Measurements from ENCODE around the gene UTP20.
A peak's percentile ranks its signal among the peaks of the same experiment; 100 is the strongest.
"Not testable (repeated sequence)": the region's sequence is repeated elsewhere in the genome, so short reads cannot be mapped to it uniquely, and the experiment has no call there.

Gene UTP20

DNA sequence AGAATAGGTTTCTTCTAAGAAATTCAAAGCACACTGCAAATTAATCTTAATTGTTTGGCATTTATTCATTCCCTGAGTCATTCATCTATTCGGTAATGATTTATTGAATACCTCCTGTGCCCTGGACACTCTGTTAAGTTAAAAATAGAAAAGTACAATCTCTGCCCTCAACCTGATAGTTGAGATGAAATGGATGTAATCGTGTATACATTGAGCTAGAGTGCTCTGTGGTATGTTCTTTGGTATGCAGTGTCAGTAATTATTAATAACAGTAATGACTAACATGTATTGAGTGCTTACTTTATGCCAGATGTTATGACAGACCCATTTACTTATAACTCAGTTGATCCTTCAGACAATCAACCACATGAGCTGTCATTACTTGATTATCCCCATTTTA, 47.6 kb downstream of the UTP20 start:
- DNase-seq (ENCODE audit: low spot score), result no peak

DNA sequence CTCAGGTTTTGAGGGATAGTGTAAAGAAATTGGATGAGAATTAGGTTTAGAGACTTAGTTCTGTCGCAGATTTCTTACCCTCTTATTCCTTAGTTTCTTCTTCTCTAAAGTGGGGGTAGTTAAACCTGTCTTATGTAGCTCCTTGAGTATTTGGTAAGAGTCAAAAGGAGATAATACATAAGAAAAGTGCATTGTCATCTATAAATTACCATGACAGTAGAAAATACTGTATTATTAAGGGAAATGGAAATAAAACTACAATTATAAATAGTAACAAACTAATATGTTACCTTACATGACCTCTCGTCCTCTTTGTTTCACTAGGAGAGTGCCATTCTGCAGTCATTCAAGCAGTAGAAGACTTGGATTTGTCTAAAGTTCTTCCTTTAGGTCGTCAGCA, 49.0 kb downstream of the UTP20 start:
- no peak for DNase-seq (ENCODE audit: low spot score)

DNA sequence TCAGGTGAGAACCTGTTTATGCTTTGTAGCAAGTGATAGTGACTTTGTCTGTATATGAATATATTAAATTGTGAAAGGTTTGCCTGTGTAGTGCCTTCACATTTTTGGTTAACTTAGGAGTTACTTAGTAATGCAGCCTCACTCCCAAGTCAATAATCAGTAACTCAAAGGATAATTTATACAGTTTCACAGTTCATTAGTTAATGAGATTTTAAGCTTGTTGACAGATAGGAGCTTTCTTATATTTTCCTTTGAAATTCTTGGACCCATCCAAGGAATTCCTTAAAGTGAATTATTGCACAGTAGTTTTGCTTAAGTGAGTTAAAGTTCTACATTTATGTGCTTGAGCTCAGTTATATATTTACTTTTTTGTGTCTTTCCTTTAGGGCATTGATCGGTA, 50.7 kb downstream of the UTP20 start:
- no peak for DNase-seq (ENCODE audit: low spot score)

DNA sequence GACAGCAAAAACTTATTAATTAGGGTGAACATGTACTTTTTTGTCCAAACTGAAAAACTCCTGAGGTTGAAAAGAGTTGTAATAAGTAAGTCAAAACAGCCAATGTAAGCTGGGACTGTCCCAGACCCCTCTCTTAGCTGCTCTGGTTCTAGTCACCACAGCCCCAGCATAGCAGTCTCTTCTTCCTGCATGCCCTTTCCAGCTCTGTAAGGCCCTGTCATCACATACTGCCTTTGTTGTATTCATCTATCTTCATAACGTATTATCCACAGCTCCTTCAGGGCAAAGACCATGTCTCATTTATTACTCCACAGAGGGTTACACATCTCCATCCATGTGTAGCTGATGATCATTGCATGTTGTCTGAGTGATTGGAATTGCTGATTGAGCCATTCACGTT, 56.5 kb downstream of the UTP20 start:
- DNase-seq (ENCODE audit: low spot score), result no peak

DNA sequence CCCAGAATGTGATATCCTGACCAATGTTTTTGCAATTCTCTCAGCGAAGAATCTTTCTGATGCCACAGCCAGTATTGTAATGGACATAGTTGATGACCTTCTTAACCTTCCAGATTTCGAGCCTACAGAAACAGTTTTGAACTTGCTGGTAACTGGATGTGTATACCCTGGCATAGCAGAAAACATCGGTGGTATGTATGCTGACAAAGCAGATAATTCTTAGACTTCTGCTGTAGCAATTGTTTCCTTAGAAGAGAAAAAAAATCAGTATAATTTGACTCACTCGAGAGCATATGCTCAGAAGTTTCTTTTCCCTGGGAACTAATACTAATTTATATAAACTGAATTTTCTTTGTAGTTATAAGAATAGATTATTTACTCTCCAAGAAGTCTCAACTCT, 58.2 kb downstream of the UTP20 start:
- no peak for DNase-seq (ENCODE audit: low spot score)

DNA sequence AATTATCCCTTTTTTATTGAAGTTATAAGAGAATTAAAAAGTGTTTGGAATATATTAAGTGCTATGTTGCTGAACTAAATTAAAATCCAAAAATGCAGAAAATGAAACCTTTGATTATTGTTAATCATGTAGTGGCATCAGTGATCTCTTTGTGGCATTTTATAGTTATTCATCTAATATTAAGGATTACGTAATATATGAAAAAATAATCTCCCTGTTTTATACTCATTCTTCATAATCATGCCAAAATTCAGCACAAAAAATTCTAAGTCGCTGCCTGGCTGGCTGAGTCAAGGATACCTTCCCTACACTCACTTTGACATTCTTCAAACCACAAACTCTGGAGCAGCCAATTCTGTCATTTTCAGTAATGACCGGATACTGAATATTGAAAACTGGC, 64.0 kb downstream of the UTP20 start:
- no peak for DNase-seq (ENCODE audit: low spot score)

DNA sequence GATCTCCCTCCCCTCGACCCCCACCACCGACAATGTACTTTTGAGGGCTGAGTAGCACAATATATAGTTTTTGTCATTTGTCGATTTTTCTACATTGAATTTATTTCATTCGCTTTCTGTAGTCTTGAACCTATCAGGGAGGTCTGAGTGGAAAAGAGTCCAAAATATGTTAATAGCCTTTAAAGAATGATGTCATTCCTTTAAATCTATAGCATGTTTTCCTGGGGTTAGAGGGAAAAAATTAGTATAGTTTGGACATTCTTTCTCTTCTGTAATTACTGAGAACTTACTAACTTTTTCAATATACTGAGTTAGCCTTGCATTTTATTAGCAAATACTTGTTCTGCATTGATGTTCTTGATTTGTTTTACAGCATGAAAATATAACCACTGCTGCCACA, 71.8 kb downstream of the UTP20 start:
- DNase-seq (ENCODE audit: low spot score), result no peak

DNA sequence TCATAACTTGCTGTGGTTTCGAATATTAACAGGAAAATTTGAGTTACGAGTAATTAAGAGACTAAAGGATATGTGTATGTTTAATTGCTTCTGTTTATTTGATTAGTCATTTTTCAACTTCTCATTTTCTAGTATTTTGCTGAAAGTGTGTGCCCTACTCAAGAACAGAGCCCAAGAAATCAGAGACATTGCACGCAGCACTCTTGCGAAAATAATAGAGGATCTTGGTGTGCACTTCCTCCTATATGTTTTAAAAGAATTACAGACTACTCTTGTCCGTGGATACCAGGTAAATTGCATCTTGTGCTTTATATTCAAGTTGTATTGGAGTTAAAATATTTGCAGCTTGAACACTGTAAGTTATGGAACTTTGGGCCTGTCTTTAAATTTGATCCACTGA, 76.9 kb downstream of the UTP20 start:
- DNase-seq (ENCODE audit: low spot score), result no peak

DNA sequence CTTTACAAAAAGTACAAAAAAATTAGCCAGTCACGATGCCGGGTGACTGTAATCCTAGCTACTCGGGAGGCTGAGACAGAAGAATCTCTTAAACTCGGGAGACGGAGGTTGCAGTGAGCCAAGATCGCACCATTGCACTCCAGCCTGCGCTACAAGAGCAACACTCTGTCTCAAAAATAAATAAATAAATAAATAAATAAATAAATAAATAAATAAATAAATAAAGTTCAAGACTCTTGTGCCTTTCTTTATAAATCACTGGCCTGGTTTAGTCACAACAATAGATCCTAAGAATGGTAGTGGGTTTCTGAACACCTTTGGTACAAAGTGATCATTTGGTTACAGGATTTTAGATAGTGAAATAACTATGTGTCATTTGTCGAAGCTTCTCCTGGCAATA, 81.5 kb downstream of the UTP20 start:
- no peak for DNase-seq (ENCODE audit: low spot score)

DNA sequence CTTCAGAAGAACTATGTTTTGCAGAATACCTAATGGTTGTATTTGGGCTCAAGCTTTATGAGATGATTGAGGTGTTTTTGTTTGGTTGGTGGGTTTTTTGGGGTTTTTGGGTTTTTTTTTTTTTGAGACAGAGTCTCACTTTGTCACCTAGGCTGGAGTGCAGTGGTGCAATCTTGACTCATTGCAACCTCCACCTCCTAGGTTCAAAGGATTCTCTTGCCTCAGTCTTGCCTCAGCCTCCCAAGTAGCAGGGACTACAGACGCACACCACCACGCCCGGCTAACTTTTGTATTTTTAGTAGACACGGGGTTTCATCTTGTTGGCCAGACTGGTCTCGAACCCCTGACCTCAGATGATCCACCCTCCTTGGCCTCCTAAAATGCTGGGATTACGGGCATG, 88.1 kb downstream of the UTP20 start:
- DNase-seq (ENCODE audit: low spot score), result no peak

DNA sequence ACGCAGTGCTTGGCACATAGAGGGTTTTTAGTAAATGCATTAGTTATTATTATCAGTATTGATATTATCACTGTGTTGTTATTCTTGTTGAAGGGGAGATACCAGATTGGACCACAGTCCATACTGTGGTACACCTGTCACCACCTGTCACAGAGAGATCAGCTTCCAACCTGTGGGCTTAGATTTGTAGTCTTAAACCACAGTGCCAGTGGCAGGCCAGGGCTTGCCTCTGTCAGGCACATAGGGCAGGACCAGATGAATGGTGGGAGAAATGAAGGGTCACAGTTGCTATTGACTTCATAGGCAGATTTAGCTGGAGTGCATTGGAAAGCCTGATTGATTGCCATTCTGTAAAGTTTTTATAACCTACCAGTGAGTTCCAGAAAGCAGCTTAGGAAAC, 92.5 kb downstream of the UTP20 start:
- DNase-seq (ENCODE audit: low spot score), result no peak

DNA sequence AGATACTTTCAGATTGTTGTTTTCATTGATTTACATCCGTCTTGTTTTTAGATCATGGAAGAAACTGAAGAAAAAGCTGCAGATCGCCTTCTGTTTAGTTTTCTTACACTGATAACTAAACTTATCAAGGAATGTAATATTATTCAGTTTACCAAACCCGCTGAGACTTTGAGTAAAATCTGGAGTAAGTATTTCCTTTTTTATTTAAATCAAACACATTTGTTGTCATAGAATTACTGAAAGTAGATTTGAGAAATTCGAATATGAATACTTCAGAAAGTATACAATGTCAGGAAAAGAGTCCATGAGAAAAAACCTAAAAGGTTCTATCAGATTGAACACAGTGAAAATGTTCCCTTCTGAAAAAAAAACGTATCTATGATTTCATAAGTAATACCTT, 95.7 kb downstream of the UTP20 start:
- no peak for DNase-seq (ENCODE audit: low spot score)

DNA sequence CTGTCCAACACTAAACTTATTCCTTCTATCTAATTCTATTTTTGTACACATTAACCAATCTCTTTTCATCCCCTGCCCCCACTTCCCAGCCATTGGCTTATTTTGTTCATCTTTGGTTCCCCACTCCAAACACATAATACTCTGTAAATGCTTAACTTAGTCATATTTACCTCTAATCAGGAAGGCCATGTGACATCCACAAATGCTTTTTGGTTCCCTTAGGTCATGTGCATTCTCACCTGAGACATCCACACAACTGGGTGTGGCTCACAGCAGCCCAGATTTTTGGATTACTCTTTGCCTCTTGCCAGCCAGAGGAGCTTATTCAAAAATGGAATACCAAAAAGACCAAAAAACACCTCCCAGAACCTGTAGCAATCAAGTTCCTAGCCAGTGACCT, 99.2 kb downstream of the UTP20 start:
- no peak for DNase-seq (ENCODE audit: low spot score)

DNA sequence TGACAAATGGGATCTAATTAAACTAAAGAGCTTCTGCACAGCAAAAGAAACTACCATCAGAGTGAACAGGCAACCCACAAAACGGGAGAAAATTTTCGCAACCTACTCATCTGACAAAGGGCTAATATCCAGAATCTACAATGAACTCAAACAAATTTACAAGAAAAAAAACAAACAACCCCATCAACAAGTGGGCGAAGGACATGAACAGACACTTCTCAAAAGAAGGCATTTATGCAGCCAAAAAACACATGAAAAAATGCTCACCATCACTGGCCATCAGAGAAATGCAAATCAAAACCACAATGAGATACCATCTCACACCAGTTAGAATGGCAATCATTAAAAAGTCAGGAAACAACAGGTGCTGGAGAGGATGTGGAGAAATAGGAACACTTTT, 111.3 kb downstream of the UTP20 start:
- not testable (repeated sequence) for DNase-seq (ENCODE audit: low spot score)

DNA sequence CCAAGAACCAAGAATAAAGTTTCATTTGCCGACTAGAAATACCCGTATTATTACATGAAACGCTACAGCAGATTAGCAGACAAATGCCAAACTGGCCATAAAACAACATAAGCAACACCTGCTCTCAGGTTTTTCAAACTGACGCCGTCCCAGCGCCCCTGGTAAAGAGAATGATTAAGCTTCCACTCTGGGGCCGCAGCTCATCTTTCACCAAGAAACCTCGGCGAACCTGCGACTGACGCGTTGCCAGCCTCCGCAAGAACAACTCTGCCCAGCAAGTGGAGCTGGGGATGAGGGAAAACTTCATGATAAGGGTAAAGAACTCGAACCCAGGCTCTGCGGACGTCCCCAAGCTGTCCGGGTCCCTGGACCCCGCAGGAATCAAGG, 127.1 kb downstream of the UTP20 start:
- no peak for DNase-seq (ENCODE audit: low spot score)

DNA sequence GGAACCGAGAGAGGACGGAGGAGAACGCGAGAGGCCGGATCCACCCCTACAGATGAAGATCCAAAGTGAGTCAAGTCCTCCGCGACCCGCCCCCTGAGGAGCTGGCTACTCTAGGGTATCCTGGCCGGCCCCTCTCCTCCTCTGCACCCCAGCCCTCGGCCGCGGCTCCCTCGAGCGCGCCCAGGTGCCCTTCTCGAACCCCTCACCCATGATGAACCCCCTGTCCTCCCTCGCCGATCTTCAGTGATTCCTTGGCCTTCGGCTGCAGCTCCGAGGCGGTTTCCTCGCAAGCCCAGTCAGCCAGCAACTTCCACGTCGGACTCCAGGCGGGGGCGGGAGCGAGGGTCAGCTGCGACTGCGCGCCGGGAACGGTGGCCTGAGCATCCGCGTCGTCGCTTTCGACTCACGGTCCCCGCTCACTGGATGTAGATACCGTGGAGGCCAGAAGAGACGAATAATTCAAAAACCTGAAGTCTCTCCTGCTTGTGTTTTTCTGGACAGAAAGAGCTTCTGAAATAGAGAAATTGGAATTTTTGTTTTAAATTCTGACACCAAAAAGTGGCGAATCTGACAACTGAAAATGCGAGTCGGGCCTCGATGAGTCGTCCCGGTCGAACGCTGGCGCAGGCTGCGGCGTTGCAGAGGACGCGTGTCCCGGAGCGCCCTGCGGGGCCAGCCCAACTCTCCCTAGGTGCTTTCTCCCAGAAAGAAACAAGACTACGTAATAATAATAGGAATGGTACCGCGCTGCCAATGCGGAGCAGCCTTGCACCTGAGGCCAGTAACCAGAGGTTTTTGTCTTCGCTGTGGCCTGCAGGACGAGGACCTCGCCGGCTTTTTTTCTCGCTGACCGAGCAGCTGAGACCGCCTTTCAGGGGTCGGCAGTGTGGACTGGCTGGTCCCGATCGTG, 127.8 kb downstream of the UTP20 start, which contains the start of gene ARL1:
TSS of gene ARL1 (minus strand) at position 337 of the 910 bp plus-strand sequence. CDS start at position 210, 127 bp downstream.
- peak; percentile 82 for DNase-seq (ENCODE audit: low spot score)

DNA sequence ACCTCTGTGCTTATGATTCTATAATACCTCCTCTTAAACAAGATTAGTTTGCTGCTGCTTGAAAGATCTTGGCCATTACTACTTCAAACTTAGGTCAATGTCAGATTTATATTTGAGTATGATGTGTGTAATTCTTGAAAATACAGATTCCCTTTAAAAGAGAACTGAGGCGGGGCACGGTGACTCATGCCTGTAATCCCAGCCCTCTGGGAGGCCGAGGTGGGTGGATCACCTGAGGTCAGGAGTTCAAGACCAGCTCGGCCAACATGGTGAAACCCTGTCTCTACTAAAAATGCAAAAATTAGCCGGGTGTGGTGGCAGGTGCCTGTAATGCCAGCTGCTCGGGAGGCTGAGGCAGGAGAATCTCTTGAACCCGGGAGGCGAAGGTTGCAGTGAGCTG, 130.3 kb downstream of the UTP20 start:
- not testable (repeated sequence) for DNase-seq (ENCODE audit: low spot score)

DNA sequence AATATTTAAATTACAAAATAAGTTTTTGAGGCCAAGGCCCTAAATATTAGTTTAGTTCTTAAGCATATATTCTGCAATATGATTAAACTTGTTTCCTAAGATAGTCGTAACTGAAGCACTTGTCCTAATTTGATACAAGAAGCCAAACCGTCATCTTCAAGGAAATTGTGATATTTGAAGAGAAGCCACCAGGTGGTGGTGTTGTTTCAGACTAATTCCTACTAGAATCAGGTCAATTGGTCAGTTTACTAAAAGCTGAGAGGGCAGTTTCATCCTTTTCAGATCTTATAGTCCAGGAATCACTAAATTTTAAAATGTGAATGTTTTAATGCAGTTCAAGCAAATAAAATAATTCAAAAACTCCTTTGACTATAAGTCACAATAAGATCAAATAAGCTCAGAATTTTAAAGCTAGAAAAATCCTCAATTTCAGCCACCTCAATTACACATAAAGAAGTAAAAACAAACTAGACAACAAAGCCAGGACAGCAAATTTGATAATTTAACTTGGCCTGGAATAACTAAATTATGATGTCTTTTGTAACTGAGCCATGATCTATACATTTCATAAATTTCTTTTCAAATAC, 134.7 kb downstream of the UTP20 start:
- DNase-seq (ENCODE audit: low spot score), result peak; percentile 71

DNA sequence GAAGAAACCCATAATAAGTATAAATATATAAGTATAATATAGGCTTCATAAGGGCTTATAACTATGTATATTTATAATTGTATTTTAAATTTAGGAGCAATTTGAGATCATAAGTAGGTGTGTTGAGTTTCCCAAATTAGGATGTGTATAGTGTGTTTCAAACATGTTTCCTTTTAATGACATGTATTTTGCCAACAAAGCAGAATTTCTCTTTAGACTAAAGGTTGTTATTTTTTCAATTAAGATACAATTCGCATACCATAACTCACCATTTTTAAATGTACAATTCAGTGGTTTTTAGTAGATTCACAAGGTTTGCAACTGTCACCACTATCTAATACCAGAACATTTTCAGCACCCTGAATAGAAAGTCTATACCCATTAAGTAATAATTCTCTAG, 135.3 kb downstream of the UTP20 start:
- DNase-seq (ENCODE audit: low spot score), result no peak

DNA sequence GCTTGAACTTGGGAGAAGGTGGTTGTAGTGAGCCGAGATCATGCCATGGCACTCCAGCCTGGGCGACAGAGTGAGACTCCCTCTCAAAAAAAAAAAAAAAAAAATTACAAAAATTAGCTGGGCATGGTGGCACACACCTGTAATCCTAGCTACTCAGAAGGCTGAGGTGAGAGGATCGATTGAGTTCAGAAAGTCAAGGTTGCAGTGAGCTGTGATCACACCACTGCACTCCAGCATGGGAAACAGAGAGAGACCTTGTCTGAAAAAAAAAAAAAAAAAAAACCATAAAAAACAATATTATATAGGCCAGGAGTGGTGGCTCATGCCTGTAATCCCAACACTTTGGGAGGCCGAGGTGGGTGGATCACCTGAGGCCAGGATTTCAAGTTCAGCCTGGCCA, 142.2 kb downstream of the UTP20 start:
- not testable (repeated sequence) for DNase-seq (ENCODE audit: low spot score)

DNA sequence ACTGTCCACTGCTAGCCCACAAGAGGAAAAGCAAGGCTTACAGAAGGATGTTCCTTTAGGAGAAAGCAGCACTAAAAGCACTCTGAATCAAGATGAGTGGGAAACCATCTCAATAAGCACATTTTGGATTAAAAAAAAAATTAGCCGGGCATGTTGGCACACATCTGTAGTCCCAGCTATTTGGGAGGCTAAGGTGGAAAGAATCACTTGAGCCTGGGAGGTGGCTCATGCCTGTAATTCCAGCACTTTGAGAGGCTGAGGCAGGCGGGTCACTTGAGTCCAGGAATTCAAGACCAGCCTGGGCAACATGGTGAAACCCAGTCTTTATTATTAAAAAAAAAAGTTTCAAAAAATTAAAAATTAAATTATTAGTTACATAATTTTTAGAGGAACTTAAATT, 144.7 kb downstream of the UTP20 start:
- no peak for DNase-seq (ENCODE audit: low spot score)

DNA sequence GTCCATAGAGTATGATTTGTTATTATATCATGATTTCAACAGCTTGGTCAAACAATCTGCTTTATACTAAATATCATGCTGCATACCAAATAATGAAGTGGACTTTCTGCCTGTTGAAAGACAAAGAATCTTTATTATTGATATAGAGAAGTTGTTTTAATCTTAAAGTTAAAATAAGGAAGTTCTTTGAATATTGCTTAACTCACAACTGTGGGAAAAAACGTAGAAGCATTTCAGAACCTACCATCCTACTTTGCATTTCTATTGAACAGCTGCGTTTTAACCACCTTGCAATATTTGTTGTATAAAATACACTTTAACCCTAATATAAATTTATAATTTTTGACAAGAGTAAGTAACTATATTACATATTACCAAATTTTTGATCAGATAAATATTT, 150.6 kb downstream of the UTP20 start:
- DNase-seq (ENCODE audit: low spot score), result no peak

DNA sequence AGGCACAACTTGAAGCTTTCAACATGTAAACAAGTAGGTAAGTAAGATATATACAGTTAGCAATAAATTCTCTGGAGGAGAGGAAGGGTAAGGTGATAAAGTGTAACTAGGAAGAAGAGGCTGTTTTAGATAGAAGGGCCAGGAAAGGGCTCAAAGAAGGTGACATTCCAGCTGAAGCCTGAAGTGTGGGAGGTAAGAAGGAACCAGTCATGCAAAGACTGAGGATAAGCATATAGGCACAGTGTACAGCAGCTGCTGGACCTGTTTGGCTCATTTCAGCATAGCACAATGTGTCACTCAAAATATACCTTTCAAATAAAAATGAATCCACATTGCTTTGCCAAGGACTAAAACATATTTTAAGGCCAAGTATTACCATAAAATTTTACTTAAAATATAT, 156.2 kb downstream of the UTP20 start:
- DNase-seq (ENCODE audit: low spot score), result no peak

All from COLO829 (cell line).